ENCODE results near the gene PTPRD. TPM values are rescaled to one million over a fixed set of nuclear protein-coding genes. Genes with fewer than 3 reads are reported as not detected.

PTPRD gene
- total and polyA plus RNA-seq, 9 of the 15 experiments (the other 6 are each of a cell fraction or from before 2014, with no cell fraction given), result 0.11 TPM; not detected in 8

GRCh38 chr9:8637626-8638025 is 1975.2 kb downstream of the PTPRD start (continued):
- TF ChIP-seq ZKSCAN8 (CRISPR knock-in tag; IDR thresholded peaks at IDR 0.05), result no peak
- no peak for TF ChIP-seq SMAD2 (IDR thresholded peaks at IDR 0.05; ENCODE audit: low read depth, low read length)
- no peak for TF ChIP-seq CBX3 (IDR thresholded peaks at IDR 0.05; ENCODE audit: borderline replicate concordance in 1 of 2, low read length in 2 of 2)
- TF ChIP-seq GTF2B (IDR thresholded peaks at IDR 0.05; ENCODE audit: extremely low read depth, insufficient read length), result no peak

DNA sequence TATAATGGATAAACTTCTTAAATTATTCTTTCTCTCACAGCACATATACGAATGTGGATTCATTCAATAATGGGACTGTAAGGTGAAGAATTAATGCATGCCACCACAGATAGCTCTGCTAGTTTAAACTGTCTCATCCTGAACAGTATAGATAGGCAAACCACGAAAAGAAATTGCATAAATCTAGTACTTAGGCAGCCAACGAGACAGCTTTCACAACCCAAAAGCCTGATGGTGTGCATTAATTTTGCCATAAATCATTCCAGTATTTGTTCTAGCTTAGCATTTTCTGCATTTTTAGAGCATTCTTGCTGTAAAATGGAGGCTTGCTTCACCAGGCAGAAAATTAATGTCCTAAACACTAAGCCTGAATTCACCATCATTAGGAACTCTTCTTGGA is 1979.0 kb downstream of the PTPRD start:
- H3K27ac ChIP-seq (ENCODE audit: extremely low read depth, low read depth, low read length), result no peak overlapping the region
- DNase-seq (ENCODE audit: extremely low read depth in 1 of 4, low spot score in 3 of 4) (no peak), ATAC-seq (no peak), FAIRE-seq (no peak)
- 0% methylated on average over 3 of the region's 3 CpGs for WGBS (ENCODE audit: insufficient coverage, low coverage, missing lambda C conversion rate)
- no peaks in the 10 kb centered on the region for H3K79me2 ChIP-seq (ENCODE audit: control insufficient read depth, insufficient read depth, low read length)
- no peaks in the 10 kb centered on the region for H3K4me1 ChIP-seq (replicated peaks in 1 of 2; ENCODE audit: control insufficient read depth in 2 of 2, insufficient read depth in 2 of 2, low read length in 2 of 2)
- H3K4me2 ChIP-seq (ENCODE audit: insufficient read depth, low read length), result no peak overlapping the region
- H3K9me1 ChIP-seq (ENCODE audit: control insufficient read depth, insufficient read depth, low read length), result no peaks in the 10 kb centered on the region
- no TSS peak for BruUV-seq (replicated peaks)
- in situ Hi-C loops (cut with MboI) (no loop called here), intact Hi-C loops (cut with micrococcal nuclease) (no loop called here)
- H3K9me3 ChIP-seq (replicated peaks; ENCODE audit: control insufficient read depth, insufficient read depth, low read depth, low read length), result no peaks in the 10 kb centered on the region; the same call in 1 of the 2 replicates
- H4K20me1 ChIP-seq (replicated peaks; ENCODE audit: control insufficient read depth, insufficient read depth, low read length), result no peaks in the 10 kb centered on the region
- H3K9ac ChIP-seq (ENCODE audit: insufficient read depth in 1 of 2, low read depth in 2 of 2, low read length in 2 of 2), result no peak overlapping the region
- no peaks in the 10 kb centered on the region for H3K36me3 ChIP-seq (ENCODE audit: control insufficient read depth, insufficient read depth, low read length)
- CTCF ChIA-PET (ENCODE audit: low intra/inter-chr PET ratio), result no interaction called here
- no peak overlapping the region for H3K4me3 ChIP-seq
- H2AFZ ChIP-seq (ENCODE audit: low read depth, low read length), result no peak overlapping the region
- H3K27me3 ChIP-seq (ENCODE audit: control insufficient read depth in 2 of 2, insufficient read depth in 2 of 2, low read length in 2 of 2), result no peaks in the 10 kb centered on the region
- POLR2A ChIA-PET, result no interaction called here
- no peak for TF ChIP-seq SP1 (CRISPR knock-in tag; IDR thresholded peaks at IDR 0.05)
- no peak for TF ChIP-seq PYGO2 (tag; IDR thresholded peaks at IDR 0.05)
- TF ChIP-seq THRAP3 (IDR thresholded peaks at IDR 0.05; ENCODE audit: borderline replicate concordance), result no peak
- TF ChIP-seq ZNF668 (CRISPR knock-in tag; IDR thresholded peaks at IDR 0.05), result no peak
- no peak for TF ChIP-seq ZNF764 (CRISPR knock-in tag; IDR thresholded peaks at IDR 0.05; ENCODE audit: low read depth)
- TF ChIP-seq, protein P1, sequence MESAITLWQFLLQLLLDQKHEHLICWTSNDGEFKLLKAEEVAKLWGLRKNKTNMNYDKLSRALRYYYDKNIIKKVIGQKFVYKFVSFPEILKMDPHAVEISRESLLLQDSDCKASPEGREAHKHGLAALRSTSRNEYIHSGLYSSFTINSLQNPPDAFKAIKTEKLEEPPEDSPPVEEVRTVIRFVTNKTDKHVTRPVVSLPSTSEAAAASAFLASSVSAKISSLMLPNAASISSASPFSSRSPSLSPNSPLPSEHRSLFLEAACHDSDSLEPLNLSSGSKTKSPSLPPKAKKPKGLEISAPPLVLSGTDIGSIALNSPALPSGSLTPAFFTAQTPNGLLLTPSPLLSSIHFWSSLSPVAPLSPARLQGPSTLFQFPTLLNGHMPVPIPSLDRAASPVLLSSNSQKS (CRISPR knock-in tag; IDR thresholded peaks at IDR 0.05), result no peak
- TF ChIP-seq MBD1 (CRISPR knock-in tag; IDR thresholded peaks at IDR 0.05), result no peak
- TF ChIP-seq ZZZ3 (IDR thresholded peaks at IDR 0.05), result no peak
- no peak for TF ChIP-seq TRIM24 (IDR thresholded peaks at IDR 0.05)
- TF ChIP-seq ARID3B (CRISPR knock-in tag; IDR thresholded peaks at IDR 0.05; ENCODE audit: borderline replicate concordance), result no peak
- no peak for TF ChIP-seq ZNF175 (CRISPR knock-in tag; IDR thresholded peaks at IDR 0.05; ENCODE audit: low read depth)
- TF ChIP-seq, protein P2, sequence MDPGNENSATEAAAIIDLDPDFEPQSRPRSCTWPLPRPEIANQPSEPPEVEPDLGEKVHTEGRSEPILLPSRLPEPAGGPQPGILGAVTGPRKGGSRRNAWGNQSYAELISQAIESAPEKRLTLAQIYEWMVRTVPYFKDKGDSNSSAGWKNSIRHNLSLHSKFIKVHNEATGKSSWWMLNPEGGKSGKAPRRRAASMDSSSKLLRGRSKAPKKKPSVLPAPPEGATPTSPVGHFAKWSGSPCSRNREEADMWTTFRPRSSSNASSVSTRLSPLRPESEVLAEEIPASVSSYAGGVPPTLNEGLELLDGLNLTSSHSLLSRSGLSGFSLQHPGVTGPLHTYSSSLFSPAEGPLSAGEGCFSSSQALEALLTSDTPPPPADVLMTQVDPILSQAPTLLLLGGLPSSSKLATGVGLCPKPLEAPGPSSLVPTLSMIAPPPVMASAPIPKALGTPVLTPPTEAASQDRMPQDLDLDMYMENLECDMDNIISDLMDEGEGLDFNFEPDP (CRISPR knock-in tag; IDR thresholded peaks at IDR 0.05), result no peak
